ENCODE measurements around the gene H2AZ2.

The H2AZ2 gene

DNA sequence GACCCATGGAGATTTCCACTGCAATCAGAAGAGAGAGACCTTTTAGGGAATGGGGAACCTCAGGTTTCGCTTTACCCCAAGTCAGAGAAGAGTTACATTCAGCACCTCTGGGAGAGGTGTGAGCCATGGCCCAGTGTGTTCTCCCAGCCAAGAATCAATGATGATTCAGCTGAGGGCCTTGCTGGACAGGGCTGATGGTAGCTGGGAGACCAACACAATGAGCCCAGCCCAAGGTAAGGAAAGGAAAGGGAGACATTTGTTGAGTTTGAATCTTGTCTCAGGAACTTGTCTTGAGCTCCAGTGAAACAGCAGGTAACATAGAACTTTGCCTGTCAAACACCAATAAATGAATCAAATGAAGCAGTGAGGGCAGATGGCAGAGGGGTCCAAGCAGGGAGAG, 65.4 kb downstream of the H2AZ2 start:
- no peak for DNase-seq
